Amniotic epithelial cell (primary cell): ENCODE results near the gene KDELR3.

Experiments used
- DNase-seq: peaks from one replicate; pipeline ENCODE4 v3.0.0-alpha.2; 2010; ENCODE audit warnings: low read depth

The KDELR3 gene

DNA sequence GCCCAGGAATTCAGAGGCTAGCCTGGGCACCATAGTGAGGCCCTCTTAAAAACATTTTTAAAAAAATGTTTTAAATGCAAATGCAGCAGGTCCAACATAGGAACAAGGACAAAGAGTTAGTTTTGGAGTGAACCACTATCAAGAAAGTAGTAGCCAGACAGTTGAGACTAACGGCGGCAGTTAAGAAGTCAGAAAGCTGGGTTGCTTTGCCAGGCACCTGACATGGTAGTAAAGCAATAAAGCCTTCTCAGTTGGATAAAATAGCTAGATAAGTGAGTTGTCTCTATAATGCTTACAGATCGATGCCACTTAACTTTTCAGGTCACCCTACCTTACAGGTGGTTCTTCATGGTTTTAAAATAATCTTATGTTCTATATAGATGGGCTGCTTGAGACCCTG, 55.1 kb downstream of the KDELR3 start:
- DNase-seq: no peak

DNA sequence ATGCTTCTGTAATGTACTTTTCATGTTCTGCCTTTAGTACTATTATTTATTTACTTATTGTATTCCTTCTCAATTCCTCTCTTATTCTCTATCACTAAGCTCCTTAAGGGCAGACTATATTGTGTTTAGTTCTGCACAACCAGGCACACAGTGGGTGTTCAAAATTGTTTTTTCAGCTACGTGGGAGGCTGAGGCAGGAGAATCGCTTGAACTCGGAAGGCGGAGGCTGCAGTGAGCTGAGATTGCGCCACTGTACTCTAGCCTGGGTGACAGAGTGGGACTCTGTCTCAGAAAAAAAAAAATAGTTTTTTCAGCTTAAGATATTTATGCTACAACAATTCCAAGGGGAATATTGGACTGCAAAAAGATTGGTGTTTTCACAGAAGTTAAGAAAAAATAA, 55.6 kb downstream of the KDELR3 start:
- no peak for DNase-seq

DNA sequence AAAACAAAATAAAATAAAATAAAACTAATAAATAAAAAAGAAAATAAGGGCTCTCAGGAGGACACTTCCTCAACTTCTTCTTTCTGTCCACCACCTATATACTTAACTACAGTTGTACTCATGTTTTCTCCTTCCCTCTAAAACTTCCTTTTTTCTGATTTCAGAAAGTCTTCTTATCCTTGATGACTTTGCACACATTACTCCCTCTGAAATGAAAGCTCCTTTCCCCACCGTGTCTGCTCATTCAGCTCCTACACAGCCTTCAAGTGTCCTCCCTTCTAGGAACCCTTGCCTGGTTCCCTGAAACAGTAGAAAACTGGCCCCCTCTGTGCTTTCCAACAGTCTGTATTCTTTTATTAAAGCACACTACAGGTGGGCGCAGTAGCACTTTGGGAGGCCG, 56.5 kb downstream of the KDELR3 start:
- no peak for DNase-seq

GRCh38 chr22:38531251-38531938, 63.5 kb downstream of the KDELR3 start:
- DNase-seq: no peak
